GM18511 (cell line): ENCODE data around the gene GINS2.

Experiments
- ATAC-seq: cut with Tn5 transposase; IDR thresholded peaks from one replicate; pipeline ENCODE4 v1.9.1; 2021; ENCODE audit warnings: mild to moderate bottlenecking, moderate library complexity; ENCODE audit not compliant: unreplicated experiment

Gene GINS2

GRCh38 chr16:85643631-85644030 is 45.1 kb downstream of the GINS2 start:
- no peak for ATAC-seq

- no peak for ATAC-seq
Measured at GRCh38 chr16:85642762-85643358, 45.9 kb downstream of the GINS2 start.

GRCh38 chr16:85641776-85642176 is 47.0 kb downstream of the GINS2 start:
- no peak for ATAC-seq

- no peak for ATAC-seq
Measured at GRCh38 chr16:85641305-85641704, 47.4 kb downstream of the GINS2 start.

GRCh38 chr16:85640585-85640984 is 48.2 kb downstream of the GINS2 start:
- no peak for ATAC-seq

- no peak for ATAC-seq
Measured at GRCh38 chr16:85640254-85640558, 48.5 kb downstream of the GINS2 start.

GRCh38 chr16:85639529-85640253 is 49.1 kb downstream of the GINS2 start:
- ATAC-seq: no peak

- ATAC-seq: no peak
Measured at GRCh38 chr16:85638695-85639409, 49.9 kb downstream of the GINS2 start.

- ATAC-seq: no peak
Measured at GRCh38 chr16:85637808-85638647, 50.7 kb downstream of the GINS2 start.

GRCh38 chr16:85637061-85637807 is 51.5 kb downstream of the GINS2 start:
- no peak for ATAC-seq

GRCh38 chr16:85636234-85636812 is 52.4 kb downstream of the GINS2 start:
- no peak for ATAC-seq

GRCh38 chr16:85635545-85636140 is 53.1 kb downstream of the GINS2 start:
- ATAC-seq: no peak

- ATAC-seq: no peak
Measured at GRCh38 chr16:85634747-85635544, 53.8 kb downstream of the GINS2 start.

- ATAC-seq: no peak
Measured at GRCh38 chr16:85633888-85634287, 54.9 kb downstream of the GINS2 start.

GRCh38 chr16:85633438-85633743 is 55.4 kb downstream of the GINS2 start:
- ATAC-seq: no peak

- no peak for ATAC-seq
Measured at GRCh38 chr16:85632709-85633437, 55.9 kb downstream of the GINS2 start.

GRCh38 chr16:85631802-85632393 is 56.9 kb downstream of the GINS2 start:
- ATAC-seq: no peak

GRCh38 chr16:85631230-85631629 is 57.5 kb downstream of the GINS2 start:
- no peak for ATAC-seq
